NCI-H2196 (cell line): ENCODE measurements around the gene ZNF213.
"Not testable (repeated sequence)": the region's sequence is repeated elsewhere in the genome, so short reads cannot be mapped to it uniquely, and the experiment has no call there.

ENCODE experiments used
- DNase-seq: peaks from one replicate; lab custom pipeline; 2025; ENCODE audit not compliant: unreplicated experiment; lab: John Stamatoyannopoulos, UW

ZNF213 gene

DNA sequence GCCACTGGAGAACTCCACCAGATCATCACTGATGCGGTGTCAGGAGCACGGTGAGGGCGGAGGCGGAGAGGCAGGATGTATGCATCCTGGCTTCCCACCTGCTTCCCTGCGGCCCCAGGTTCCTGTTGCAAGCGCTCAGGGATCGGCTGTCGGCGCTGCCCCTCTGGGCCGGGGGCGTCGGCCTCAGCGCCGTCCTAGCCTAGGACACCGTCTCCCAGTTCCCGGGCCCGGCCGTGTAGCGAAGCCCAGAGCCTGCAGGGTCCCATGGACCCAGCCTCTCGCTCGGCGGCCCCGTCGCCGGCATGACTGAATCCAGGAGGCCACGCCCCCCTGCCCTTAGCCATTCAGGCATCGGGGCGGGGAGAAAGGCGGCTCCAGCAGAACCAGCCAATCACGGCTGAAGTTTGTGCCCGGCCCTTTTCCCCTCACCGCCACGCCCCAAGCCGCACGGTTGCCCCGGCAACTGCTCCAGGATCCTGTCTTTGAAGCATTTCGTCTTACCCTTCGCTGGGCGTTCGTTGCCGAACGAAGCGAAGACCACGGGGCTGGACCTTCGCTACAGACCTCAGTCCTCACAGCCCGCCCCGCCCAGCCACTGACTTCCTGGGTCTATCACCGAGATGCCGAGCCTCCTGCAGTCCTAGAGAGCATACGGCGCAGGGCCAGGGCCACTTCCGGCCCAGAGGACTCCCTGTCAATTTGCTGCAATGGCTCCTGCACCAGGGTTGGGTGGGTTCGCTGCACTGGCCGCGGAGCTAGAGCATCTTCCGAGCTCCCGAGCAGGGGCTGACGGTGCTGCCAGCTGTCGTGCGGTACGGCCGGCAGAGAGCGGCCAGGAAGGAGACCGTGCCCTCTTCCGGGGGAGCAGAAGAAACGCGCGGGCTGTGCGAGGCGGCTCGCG is 10.6 kb upstream of the ZNF213 start:
- peak; percentile 97 for DNase-seq

DNA sequence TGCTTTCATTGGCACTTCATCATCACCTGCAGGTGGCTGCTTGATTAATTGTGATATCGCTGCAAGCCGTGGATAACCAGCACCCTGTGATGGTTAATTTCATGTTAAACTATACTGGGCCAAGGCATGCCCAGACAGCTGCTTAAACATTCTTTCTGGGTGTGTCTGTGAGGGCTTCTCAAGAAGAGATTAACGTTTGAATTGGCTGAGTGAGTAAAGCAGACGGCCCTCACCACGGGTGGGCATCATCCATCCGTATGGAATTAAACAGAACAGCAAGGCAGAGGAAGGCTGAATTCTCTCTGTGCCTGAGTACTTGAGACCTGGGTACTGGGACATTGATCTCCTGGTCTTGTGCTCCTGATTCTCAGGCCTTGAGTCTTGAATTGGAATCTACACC is 7.1 kb upstream of the ZNF213 start:
- no peak for DNase-seq

DNA sequence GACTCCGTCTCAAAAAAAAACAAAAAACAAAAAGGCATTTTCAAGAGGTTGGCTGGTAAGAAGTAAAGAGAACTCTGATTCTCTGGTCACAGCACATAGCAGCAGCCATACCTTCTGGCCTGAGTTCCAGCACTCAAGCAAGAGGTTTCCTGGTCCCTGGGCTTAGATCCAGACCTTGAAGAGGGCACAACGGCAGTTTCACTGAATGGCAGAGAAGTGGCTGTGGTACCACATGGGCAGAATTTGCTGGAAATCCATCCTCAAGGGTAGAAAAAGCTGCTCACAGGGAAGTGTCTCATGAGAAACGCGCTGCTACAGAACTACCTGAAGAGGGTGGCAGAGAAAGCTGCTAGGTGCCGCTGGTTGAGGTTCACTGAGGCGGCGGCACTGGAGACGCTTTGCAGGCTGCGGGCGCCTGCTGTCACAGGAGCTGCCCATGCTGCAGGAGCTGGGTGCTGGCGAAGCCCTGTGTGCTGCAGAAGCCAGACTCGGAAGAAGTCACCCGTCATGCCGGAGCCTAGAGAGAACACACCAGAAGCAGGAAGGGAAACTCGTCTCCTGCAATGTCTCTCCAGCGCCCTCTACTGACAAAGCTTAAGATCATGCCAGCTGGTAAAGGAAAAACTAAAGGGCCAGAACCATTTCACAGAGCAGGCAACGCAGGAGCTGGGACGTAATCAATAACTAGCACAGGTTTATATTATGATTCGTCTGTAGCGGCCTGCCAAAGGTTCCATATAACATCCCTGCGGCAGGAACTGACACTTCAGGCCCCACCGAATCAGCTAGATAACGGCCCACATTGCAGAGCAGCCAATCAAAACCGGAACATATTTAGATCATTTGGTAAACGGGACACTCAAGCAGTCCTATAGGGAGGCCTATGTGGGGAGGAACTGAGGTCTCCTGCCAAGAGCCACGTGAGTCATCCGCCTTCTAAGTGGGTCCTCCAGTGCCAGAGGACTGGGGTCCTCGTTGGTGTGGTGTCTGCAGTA is 5.4 kb upstream of the ZNF213 start:
- DNase-seq = peak; percentile 86

DNA sequence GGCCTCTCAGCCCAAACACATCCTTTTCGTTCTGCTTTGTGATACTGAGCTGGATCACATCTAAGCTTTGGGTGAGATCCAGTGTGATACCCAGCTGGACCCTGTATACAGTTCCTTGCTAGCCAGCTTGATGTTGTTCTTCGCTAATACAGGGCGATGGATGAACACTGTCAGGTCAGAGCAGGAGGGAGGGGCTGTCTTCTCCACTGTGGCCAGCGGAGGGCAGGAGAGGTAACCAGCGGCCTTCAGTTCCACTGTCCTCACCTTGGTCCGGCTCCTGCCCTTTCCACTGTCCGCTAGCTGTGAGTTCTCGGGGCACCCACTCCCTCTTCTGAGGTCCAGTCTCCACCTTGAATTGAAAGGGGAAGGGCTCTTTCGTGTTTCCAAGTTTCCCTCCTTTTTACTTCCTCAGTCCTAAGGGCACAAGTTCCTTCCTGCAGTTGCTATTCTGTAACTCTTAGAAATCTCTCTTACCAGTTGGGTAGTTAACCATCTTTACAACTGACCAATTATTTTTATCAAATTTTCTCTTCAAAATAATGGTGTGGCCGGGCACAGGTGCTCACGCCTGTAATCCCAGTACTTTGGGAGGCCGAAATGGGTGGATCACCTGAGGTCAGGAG is 3.0 kb upstream of the ZNF213 start:
- peak; percentile 57 for DNase-seq

DNA sequence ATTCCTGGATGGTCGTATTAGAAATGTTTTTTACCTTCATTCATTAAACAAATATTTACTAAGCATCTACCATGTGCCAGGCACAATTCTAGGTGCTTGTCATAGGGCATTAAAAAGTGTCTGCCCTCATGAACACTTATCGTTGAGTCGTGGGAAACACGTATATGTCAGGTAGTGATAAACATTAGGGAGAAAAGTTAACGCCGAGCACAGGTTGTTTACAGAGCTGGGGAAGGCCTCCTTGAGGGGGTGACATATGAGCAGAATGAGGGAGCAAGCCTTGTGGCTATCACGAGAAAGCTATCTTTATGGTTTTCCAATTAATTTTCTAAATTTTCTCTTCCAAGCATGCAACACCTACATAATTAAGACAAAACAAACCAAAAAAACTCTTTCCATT is 985 bp upstream of the ZNF213 start:
- no peak for DNase-seq

DNA sequence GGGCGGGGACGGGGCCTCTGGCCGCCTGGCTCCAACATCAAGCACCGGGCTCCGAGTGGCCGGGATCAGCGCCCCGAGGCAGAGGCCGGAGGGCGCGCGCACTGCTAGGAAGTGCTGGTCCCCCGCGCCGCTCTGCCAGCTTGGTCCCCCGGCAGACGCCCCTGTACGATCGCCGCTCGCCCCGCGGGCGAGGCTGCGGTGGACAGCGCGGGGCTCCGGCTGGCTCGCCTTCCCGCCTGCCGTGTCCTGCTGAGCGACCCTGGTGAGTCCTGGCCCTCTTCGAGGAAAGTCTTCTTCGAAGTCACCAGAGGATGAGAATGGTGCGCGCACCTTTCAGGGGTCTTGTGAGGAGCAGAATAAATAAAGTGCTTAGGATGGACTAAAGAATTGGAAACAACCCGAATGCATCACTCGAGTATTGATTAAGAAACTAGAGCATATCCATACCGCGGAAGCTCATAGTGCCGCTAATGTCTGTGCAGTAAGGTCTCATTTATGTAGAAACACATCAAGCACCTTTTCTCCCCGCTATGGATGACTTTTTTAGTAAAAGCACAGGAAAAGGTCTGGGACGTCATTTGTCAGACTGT is 392 bp downstream of the ZNF213 start:
- DNase-seq = no peak

DNA sequence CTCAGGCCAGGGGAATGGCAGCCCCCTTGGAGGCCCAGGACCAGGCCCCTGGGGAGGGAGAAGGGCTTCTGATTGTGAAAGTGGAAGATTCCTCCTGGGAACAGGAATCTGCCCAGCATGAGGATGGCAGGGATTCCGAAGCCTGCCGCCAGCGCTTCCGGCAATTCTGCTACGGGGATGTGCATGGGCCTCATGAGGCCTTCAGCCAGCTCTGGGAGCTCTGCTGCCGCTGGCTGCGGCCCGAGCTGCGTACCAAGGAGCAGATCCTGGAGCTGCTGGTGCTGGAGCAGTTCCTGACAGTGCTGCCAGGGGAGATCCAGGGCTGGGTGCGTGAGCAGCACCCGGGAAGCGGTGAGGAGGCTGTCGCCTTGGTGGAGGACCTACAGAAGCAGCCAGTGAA is 2.4 kb downstream of the ZNF213 start:
- DNase-seq = no peak

DNA sequence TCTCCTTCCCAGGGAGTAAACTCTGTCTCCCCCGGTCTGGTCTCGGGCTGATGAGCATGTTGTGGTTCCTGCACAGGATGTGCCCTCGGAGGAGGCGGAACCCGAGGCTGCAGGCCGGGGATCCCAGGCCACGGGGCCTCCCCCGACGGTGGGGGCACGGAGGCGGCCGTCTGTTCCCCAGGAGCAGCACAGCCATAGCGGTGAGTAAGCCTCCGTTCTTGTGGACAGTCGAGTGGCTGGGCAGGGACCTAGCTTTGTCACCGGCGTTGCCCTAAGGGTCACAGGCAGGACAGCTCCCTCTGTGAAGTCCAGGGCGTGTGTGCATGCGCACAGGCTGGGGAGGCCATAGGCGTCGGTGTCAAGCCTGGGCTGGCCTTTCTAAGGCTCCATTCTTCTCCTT is 3.5 kb downstream of the ZNF213 start:
- DNase-seq = no peak

DNA sequence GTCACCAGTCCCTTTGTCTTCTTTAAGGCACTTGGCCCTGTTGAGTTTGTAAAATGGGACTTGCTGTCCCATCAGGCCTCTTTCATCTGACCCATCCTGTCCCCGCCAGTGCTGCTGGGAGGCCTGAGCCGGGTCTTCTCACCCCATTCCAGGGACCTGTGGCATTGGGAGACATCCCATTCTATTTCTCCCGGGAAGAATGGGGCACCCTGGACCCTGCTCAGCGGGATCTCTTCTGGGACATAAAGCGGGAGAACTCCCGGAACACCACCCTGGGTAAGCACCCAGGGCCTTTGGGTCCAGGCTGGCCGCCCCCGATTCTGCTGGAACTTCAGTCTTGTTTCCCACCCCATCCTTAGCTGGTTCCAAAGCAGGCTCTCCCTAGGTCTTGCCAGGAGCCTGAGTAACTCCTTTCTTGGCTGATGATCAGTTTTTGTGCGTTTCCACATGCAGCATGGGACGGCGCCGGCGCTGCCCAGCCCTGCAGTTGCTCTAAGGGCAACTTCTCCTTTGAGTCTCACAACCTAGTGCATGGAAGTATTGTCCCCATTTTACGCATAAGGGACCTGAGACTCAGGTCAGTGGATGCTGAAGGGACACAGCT is 4.1 kb downstream of the ZNF213 start:
- no peak for DNase-seq

DNA sequence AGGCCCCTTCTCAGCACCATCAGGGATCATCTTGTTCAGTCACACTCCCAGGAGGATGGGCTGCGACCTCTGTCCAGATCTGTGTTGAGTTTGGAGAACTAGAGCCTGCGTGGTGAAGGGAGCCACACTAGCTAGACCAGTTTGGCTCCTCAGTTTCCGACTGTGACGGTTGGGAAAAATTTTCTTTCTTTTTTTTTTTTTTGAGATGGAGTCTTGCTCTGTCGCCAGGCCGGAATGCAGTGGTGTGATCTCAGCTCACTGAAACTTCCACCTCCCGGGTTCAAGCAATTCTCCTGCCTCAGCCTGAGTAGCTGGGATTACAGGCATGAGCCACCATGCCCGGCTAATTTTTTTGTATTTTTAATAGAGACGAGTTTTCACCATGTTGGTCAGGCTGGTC is 4.7 kb downstream of the ZNF213 start:
- not testable (repeated sequence) for DNase-seq

DNA sequence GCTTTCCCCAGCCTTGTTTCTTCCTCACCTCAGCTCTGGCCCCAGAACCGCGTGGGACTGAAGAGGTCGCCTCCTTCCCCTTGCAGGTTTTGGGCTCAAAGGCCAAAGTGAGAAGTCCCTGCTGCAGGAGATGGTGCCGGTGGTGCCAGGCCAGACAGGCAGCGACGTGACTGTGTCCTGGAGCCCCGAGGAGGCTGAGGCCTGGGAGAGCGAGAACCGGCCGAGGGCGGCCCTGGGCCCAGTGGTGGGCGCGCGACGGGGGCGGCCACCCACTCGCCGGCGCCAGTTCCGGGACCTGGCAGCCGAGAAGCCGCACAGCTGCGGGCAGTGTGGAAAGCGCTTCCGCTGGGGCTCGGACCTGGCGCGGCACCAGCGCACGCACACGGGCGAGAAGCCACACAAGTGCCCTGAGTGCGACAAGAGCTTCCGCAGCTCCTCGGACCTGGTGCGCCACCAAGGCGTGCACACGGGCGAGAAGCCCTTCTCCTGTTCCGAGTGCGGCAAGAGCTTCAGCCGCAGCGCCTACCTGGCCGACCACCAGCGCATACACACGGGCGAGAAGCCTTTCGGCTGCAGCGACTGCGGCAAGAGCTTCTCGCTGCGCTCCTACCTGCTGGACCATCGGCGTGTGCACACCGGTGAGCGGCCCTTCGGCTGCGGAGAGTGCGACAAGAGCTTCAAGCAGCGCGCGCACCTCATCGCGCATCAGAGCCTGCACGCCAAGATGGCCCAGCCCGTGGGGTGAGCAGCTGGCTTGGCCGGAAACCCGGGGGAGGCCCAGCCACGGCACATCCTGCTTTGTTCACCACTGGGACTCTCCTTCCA is 6.0 kb downstream of the ZNF213 start:
- no peak for DNase-seq

DNA sequence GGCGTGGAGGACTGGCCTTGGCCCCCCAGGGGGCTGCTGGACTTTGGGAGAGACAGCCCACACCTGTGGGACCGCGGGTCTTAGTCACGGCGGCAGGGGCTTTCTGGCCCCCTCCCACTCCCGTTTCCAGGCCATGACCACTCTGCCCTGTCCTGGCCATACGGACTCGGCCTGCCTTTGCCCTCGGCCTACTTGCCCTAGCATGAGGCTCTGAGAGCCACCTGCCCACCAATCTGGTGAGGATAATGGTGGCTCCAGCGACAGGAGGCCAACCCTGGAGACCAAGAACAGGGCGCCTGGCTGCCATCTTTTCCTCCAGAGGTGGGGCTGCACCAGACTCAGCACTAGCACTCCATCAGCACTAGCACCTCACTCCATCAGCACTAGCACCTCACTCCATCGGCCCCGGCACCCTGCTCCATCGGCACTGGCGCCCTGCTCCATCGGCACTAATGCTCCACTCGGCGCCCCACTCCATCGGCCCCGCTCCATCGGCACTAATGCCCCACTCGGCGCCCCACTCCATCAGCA is 7.0 kb downstream of the ZNF213 start:
- no peak for DNase-seq

DNA sequence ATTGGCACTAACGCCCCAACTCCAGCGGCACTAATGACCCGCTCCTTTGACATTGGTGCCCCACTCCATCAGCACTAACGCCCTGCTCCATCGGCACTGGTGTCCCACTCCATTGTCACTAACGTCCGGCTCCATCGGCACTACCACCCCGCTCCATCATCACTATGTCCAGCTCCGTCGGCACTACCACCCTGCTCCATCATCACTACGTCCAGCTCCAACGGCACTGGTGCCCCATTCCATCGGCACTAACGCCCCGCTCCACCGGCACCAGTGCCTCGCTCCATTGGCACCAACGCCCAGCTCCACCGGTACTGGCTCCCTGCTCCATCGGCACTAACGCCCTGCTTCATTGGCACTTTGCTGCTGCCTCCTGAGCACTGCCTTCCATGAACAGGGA is 7.5 kb downstream of the ZNF213 start:
- no peak for DNase-seq

DNA sequence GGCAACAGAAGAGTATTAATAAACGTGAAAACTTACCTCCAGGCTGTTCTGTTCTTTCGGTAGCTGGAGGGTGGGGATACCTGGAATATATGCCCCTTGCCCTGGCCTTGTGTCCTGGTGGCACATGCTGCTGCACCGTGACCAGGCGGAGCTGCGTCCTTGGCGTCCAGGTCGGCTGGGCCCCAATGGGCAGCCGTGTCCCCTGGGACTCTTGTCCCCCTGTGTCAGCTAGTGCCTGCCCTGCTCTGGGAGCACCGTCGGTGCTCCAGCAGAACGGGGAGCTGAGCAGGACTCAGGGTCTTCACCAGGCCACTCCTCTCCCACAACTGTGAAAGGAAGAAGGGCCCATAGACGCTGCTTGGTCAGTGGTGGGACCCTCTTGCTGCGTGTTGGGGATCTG is 7.9 kb downstream of the ZNF213 start:
- no peak for DNase-seq

DNA sequence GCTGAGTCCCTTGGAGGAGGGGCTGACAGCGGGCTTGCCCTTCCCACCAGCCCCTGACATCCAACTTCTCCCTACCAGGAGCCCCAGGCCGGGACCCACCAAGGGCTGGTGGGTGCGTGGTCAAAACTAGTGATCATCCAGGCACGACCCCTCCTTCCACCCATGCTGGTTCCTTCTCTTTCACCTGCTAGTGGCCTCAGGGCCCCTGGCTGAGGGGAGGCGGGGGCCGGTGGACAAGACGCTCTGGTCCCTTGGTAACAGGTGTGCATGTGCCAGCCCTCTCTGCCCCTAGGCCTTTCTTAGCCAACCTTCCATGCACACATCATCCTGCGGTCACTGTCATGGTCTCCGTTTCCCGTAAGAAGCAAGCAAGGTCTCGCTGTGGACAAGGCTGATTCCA is 8.4 kb downstream of the ZNF213 start:
- no peak for DNase-seq

DNA sequence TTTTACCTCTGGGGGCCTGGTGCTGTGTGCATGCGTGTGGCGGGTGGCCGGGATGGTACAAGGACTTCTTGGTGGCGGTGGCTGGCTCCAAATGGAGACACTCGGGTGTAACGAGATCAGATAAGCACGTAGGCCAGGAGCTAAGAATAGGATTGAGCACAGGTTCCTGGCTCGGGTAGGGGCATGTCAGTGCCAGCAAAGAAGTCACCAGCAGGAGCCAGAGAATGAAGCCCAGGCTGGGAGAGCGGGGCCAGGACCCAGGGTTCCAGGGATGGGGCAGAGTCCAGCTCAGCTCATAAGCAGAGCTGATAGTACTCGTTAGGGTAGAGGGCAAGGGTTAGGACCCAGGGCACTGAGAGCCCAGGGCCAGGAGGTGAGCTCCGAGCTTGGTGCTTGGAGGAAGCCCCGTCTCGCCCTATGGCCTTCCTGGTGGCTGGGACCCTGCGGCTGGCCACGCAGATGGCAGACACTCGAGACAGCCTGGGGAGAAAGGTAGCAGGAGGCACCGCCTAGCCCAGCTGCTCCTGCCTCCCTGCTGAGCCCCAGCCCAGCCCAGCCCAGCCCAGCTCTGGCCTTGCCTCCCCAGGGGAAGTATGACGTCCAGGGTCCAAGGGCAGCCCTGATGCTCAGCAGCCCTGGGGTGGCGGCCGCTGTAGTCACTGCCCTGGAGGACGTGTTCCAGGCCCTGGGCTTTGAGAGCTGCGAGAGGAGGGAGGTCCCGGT is 8.9 kb downstream of the ZNF213 start:
- no peak for DNase-seq

DNA sequence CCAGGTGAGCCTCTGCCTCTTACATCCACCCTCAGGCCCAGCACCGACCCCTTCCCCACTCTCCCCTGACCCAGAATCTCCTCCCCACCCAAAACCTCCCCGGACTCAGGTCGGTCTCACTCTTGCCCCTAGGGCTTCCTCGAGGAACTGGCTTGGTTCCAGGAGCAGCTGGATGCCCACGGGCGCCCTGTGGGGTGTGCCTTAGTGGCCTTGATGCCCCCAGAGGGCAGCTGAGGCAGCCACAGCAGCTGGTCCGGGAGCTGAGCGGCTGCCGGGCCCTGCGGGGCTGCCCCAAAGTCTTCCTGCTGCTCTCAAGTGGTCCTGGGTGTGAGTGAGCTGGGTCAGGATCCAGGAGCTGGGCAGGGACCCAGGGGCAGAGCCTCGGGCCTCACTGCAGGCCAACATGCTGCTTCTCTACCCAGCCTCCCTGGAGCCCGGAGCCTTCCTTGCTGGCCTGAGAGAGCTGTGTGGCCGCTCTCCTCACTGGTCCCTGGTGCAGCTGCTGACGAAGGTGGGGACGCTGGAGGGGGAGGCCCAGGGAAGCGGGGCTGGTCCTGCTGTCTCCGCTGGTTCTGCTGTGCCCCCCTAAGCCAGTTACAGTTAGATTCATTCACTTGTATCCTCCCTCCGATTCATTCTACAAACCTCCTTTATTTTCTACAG is 9.6 kb downstream of the ZNF213 start:
- no peak for DNase-seq

DNA sequence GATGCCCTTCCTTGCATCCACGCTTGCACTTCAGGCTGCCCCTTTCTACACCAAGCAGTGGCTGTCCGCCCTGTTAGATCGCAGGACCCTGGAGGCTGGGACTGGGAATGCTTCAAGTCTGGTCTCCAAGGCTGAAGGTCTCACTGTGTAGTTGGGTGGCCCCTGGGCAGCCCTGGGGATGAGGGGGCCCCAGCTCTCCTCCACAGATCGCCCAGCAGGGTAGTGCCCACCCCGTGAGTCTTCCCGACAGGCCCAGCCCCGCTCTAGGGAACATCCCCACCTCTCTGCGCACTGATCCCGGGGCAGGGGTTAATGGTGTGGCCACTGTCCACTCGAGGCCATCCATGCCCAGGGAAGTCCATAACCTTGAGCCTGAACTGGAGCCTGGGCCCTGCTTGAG is 10.3 kb downstream of the ZNF213 start:
- no peak for DNase-seq
